K562 (cell line): ENCODE measurements around the gene UBE2N. TPM values are rescaled to one million over a fixed set of nuclear protein-coding genes. Genes with fewer than 3 reads are reported as not detected.

Experiments
- CAMTA2 ChIP-seq: fragments of 250-450 bp; sonication (Bioruptor Pico); conservative IDR thresholded peaks from 2 replicates; pipeline ENCODE4 v1.5.1; 2022
- CREB5 ChIP-seq: fragments of 250-450 bp; sonication (Bioruptor Pico); IDR thresholded peaks from 2 replicates; pipeline ENCODE4 v1.5.0; 2020; ENCODE audit warnings: mild to moderate bottlenecking
- CSDE1 ChIP-seq, 2 experiments: fragments of 450-650 bp; IDR thresholded peaks; 2 replicates each; pipeline ENCODE4 v1.6.1; 2016; ENCODE audit warnings: mild to moderate bottlenecking in 1 of 2
- E2F1 ChIP-seq: sonication (generic); formaldehyde crosslinking; IDR thresholded peaks from 2 replicates; pipeline ENCODE4 v1.8.1; 2023; ENCODE audit warnings: mild to moderate bottlenecking, missing genetic modification reagents, moderate library complexity
- EHMT2 ChIP-seq: fragments of 450-650 bp; IDR thresholded peaks from 2 replicates; pipeline ENCODE4 v1.6.1; 2018; ENCODE audit warnings: antibody characterized with exemption
- HOXB6 ChIP-seq: fragments of 250-450 bp; sonication (Bioruptor Pico); IDR thresholded peaks from 2 replicates; pipeline ENCODE4 v1.5.1; 2022; ENCODE audit warnings: mild to moderate bottlenecking, borderline replicate concordance
- MCM3 ChIP-seq: fragments of 450-650 bp; IDR thresholded peaks from 2 replicates; pipeline ENCODE4 v1.6.1; 2016
- MECOM ChIP-seq: fragments of 250-450 bp; sonication (Bioruptor Pico); IDR thresholded peaks from 2 replicates; pipeline ENCODE4 v1.8.0; 2022; ENCODE audit warnings: inconsistent platforms
- MEIS2 ChIP-seq: fragments of 450-650 bp; IDR thresholded peaks from 2 replicates; pipeline ENCODE4 v1.6.1; 2014; ENCODE audit warnings: mild to moderate bottlenecking; ENCODE audit not compliant: partially characterized antibody
- NCOA1 ChIP-seq: fragments of 450-650 bp; IDR thresholded peaks from 2 replicates; pipeline ENCODE4 v1.6.1; 2016; ENCODE audit warnings: low read depth
- NCOA6 ChIP-seq: fragments of 450-650 bp; IDR thresholded peaks from 2 replicates; pipeline ENCODE4 v1.6.1; 2017; ENCODE audit warnings: mild to moderate bottlenecking
- NFXL1 ChIP-seq: fragments of 450-650 bp; formaldehyde crosslinking; IDR thresholded peaks from 2 replicates; pipeline ENCODE4 v1.4.0; 2021; ENCODE audit warnings: mild to moderate bottlenecking
- NR2F6 ChIP-seq: fragments of 450-650 bp; formaldehyde crosslinking; IDR thresholded peaks from 2 replicates; pipeline ENCODE4 v1.4.0; 2020; ENCODE audit warnings: mild to moderate bottlenecking
- PHTF2 ChIP-seq: fragments of 250-450 bp; sonication (Bioruptor Pico); IDR thresholded peaks from 2 replicates; pipeline ENCODE4 v1.5.0; 2021; ENCODE audit warnings: mild to moderate bottlenecking
- PRMT5 ChIP-seq: sonication (generic); formaldehyde crosslinking; IDR thresholded peaks from 2 replicates; pipeline ENCODE4 v1.5.0; 2020; ENCODE audit warnings: missing genetic modification reagents
- RBM22 ChIP-seq: fragments of 200-400 bp; formaldehyde crosslinking; IDR thresholded peaks from 2 replicates; pipeline ENCODE4 v1.6.1; 2018; ENCODE audit warnings: low read length, low read depth; ENCODE audit not compliant: poor library complexity, severe bottlenecking
- STAG1 ChIP-seq: sonication (generic); formaldehyde crosslinking; IDR thresholded peaks from 2 replicates; pipeline ENCODE4 v1.5.0; 2020; ENCODE audit warnings: missing genetic modification reagents, borderline replicate concordance
- SUPT5H ChIP-seq: fragments of 450-650 bp; IDR thresholded peaks from 2 replicates; pipeline ENCODE4 v1.6.1; 2016
- TEAD2 ChIP-seq: fragments of 450-650 bp; IDR thresholded peaks from 2 replicates; pipeline ENCODE4 v1.6.1; 2016; ENCODE audit warnings: missing genetic modification characterization, control low read depth, missing compliant biosample characterization
- ZKSCAN8 ChIP-seq: fragments of 200-800 bp; sonication (Bioruptor generic); IDR thresholded peaks from 2 replicates; pipeline ENCODE4 v1.6.1; 2016; ENCODE audit warnings: missing genetic modification characterization, missing compliant biosample characterization
- ZNF3 ChIP-seq: fragments of 250-450 bp; sonication (Bioruptor Pico); IDR thresholded peaks from 2 replicates; pipeline ENCODE4 v1.5.0; 2021; ENCODE audit warnings: mild to moderate bottlenecking, moderate library complexity
- ZNF311 ChIP-seq: fragments of 250-450 bp; sonication (Bioruptor Pico); IDR thresholded peaks from 2 replicates; pipeline ENCODE4 v1.4.0; 2020; ENCODE audit warnings: mild to moderate bottlenecking, moderate library complexity
- polyA plus RNA-seq, 8 experiments: library from polyadenylated mRNA; depleted of rRNA in 4 of 8; stranded (reverse) in 5 of 8; unstranded in 3 of 8; fragments of >200 nt; fragmentation: Nextera tagmentation in 2 of 8; fragmentation: Illumina TruSeq in 1 of 8; extraction: Ambion mirVana in 2 of 8; extraction: Trizol in 1 of 8; gene quantifications; 2 replicates each; pipeline versions ENCODE4 v1.2.1 to v1.2.3, GENCODE V29; 2011 to 2014; ENCODE audit warnings: inconsistent platforms in 1 of 8, missing spikeins in 1 of 8
- total RNA-seq, 7 experiments: library from RNA; depleted of rRNA in 6 of 7; stranded (reverse); fragments of >200 nt in 6 of 7; fragmentation: Illumina TruSeq in 2 of 7; extraction: Trizol in 2 of 7; gene quantifications; 2 replicates each; pipeline versions ENCODE4 v1.2.1 to v1.2.3, GENCODE V29; 2011 to 2021; ENCODE audit warnings: low replicate concordance in 1 of 7
- TF ChIP-seq, protein P1 (sequence below): fragments of 450-650 bp; formaldehyde crosslinking; IDR thresholded peaks from 2 replicates; pipeline ENCODE4 v1.4.0; 2022; ENCODE audit warnings: missing genetic modification characterization
- TF ChIP-seq, protein P2 (sequence below): fragments of 250-450 bp; sonication (Bioruptor Pico); IDR thresholded peaks from 2 replicates; pipeline ENCODE4 v1.8.0; 2021; ENCODE audit warnings: borderline replicate concordance, mild to moderate bottlenecking, moderate library complexity; ENCODE audit not compliant: poor library complexity, severe bottlenecking
- TF ChIP-seq, protein P3 (sequence below): fragments of 450-650 bp; IDR thresholded peaks from 2 replicates; pipeline ENCODE4 v1.6.1; 2016; ENCODE audit warnings: borderline replicate concordance

The UBE2N gene
- total and polyA plus RNA-seq, 9 of the 15 experiments (the other 6 are each of a cell fraction or from before 2014, with no cell fraction given), result 189 to 826 (median 260) TPM

GRCh38 chr12:93441617-93442410 is at the start of gene UBE2N (continued):
- TF ChIP-seq MECOM (CRISPR knock-in tag), result no peak
- no peak for TF ChIP-seq ZNF3 (CRISPR knock-in tag)
- TF ChIP-seq CREB5 (CRISPR knock-in tag), result no peak
- TF ChIP-seq PHTF2 (CRISPR knock-in tag), result no peak
- TF ChIP-seq NFXL1 (CRISPR knock-in tag), result no peak
- TF ChIP-seq, protein P1, sequence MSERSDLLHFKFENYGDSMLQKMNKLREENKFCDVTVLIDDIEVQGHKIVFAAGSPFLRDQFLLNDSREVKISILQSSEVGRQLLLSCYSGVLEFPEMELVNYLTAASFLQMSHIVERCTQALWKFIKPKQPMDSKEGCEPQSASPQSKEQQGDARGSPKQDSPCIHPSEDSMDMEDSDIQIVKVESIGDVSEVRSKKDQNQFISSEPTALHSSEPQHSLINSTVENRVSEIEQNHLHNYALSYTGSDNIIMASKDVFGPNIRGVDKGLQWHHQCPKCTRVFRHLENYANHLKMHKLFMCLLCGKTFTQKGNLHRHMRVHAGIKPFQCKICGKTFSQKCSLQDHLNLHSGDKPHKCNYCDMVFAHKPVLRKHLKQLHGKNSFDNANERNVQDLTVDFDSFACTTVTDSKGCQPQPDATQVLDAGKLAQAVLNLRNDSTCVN (CRISPR knock-in tag), result no peak
- TF ChIP-seq STAG1 (CRISPR knock-in tag), result no peak
- TF ChIP-seq NCOA1, result no peak
- TF ChIP-seq ZKSCAN8, result no peak
- TF ChIP-seq, protein P2, sequence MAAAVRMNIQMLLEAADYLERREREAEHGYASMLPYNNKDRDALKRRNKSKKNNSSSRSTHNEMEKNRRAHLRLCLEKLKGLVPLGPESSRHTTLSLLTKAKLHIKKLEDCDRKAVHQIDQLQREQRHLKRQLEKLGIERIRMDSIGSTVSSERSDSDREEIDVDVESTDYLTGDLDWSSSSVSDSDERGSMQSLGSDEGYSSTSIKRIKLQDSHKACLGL (CRISPR knock-in tag), result no peak
- TF ChIP-seq CAMTA2, result no peak
- TF ChIP-seq NR2F6, result no peak
- TF ChIP-seq MCM3, result no peak
- peak; percentile 47; the same call in 1 of the 2 replicates for TF ChIP-seq NCOA6
- TF ChIP-seq TEAD2, result no peak
- TF ChIP-seq CSDE1 (IDR thresholded peaks at IDR 0.05), result no peak
- peak; percentile 53 for TF ChIP-seq MEIS2
- TF ChIP-seq, protein P3, sequence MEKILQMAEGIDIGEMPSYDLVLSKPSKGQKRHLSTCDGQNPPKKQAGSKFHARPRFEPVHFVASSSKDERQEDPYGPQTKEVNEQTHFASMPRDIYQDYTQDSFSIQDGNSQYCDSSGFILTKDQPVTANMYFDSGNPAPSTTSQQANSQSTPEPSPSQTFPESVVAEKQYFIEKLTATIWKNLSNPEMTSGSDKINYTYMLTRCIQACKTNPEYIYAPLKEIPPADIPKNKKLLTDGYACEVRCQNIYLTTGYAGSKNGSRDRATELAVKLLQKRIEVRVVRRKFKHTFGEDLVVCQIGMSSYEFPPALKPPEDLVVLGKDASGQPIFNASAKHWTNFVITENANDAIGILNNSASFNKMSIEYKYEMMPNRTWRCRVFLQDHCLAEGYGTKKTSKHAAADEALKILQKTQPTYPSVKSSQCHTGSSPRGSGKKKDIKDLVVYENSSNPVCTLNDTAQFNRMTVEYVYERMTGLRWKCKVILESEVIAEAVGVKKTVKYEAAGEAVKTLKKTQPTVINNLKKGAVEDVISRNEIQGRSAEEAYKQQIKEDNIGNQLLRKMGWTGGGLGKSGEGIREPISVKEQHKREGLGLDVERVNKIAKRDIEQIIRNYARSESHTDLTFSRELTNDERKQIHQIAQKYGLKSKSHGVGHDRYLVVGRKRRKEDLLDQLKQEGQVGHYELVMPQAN, result peak; percentile 62; the same call in 1 of the 2 replicates
- TF ChIP-seq SUPT5H, result peak; percentile 92
- TF ChIP-seq RBM22, result no peak
- no peak for TF ChIP-seq HOXB6 (CRISPR knock-in tag)
- TF ChIP-seq E2F1, result peak; percentile 74
- TF ChIP-seq ZNF311 (CRISPR knock-in tag), result no peak
- TF ChIP-seq EHMT2, result no peak
- no peak for TF ChIP-seq PRMT5 (CRISPR knock-in tag)
